ENCODE data around the gene RPE65.
"Not testable (repeated sequence)": the region's sequence is repeated elsewhere in the genome, so short reads cannot be mapped to it uniquely, and the experiment has no call there.

RPE65 gene

GRCh38 chr1:68453060-68453670 is 3.4 kb upstream of the RPE65 start:
- DNase-seq (ENCODE audit: low read depth in 2 of 2), result no peak

- no peak for DNase-seq (ENCODE audit: low read depth in 2 of 2)
Measured at GRCh38 chr1:68448365-68448764, 1.4 kb downstream of the RPE65 start.

GRCh38 chr1:68445709-68446108 is 4.0 kb downstream of the RPE65 start:
- DNase-seq (ENCODE audit: low read depth in 2 of 2), result no peak

- no peak for DNase-seq (ENCODE audit: low read depth in 2 of 2)
Measured at GRCh38 chr1:68442822-68443556, 6.8 kb downstream of the RPE65 start.

GRCh38 chr1:68442006-68442405 is 7.7 kb downstream of the RPE65 start:
- DNase-seq (ENCODE audit: low read depth in 2 of 2), result no peak

GRCh38 chr1:68438310-68438709 is 11.4 kb downstream of the RPE65 start:
- DNase-seq (ENCODE audit: low read depth in 2 of 2), result no peak

GRCh38 chr1:68433395-68433794 is 16.4 kb downstream of the RPE65 start:
- no peak for DNase-seq (ENCODE audit: low read depth in 2 of 2)

- no peak for DNase-seq (ENCODE audit: low read depth in 2 of 2)
Measured at GRCh38 chr1:68431076-68431475, 18.7 kb downstream of the RPE65 start.

- no peak for DNase-seq (ENCODE audit: low read depth in 2 of 2)
Measured at GRCh38 chr1:68429233-68429808, 20.4 kb downstream of the RPE65 start.

- no peak for DNase-seq (ENCODE audit: low read depth in 2 of 2)
Measured at GRCh38 chr1:68426594-68426993, 23.2 kb downstream of the RPE65 start.

- no peak for DNase-seq (ENCODE audit: low read depth in 2 of 2)
Measured at GRCh38 chr1:68421350-68421749, 28.4 kb downstream of the RPE65 start.

GRCh38 chr1:68409426-68409825 is 40.3 kb downstream of the RPE65 start:
- no peak for DNase-seq (ENCODE audit: low read depth in 2 of 2)

- DNase-seq (ENCODE audit: low read depth in 2 of 2), result no peak
Measured at GRCh38 chr1:68401506-68401905, 48.2 kb downstream of the RPE65 start.

GRCh38 chr1:68395575-68395974 is 54.2 kb downstream of the RPE65 start:
- not testable (repeated sequence) for DNase-seq (ENCODE audit: low read depth in 2 of 2)

- not testable (repeated sequence) for DNase-seq (ENCODE audit: low read depth in 2 of 2)
Measured at GRCh38 chr1:68392474-68392873, 57.3 kb downstream of the RPE65 start.

GRCh38 chr1:68385798-68386524 is 63.8 kb downstream of the RPE65 start:
- not testable (repeated sequence) for DNase-seq (ENCODE audit: low read depth in 2 of 2)

GRCh38 chr1:68384872-68385411 is 64.8 kb downstream of the RPE65 start:
- no peak for DNase-seq (ENCODE audit: low read depth in 2 of 2)

- DNase-seq (ENCODE audit: low read depth in 2 of 2), result no peak
Measured at GRCh38 chr1:68384321-68384813, 65.4 kb downstream of the RPE65 start.

- no peak for DNase-seq (ENCODE audit: low read depth in 2 of 2)
Measured at GRCh38 chr1:68383092-68383491, 66.7 kb downstream of the RPE65 start.

- no peak for DNase-seq (ENCODE audit: low read depth in 2 of 2)
Measured at GRCh38 chr1:68379085-68379478, 70.7 kb downstream of the RPE65 start.

All from stimulated activated CD8-positive, alpha-beta memory T cell treated with anti-CD3 and anti-CD28 coated beads, Interleukin-15, amount 100 ng/mL, for 48 hours (primary cell).